Spleen (tissue), 7 donors: ENCODE data around the gene ARL6IP4.

Experiments used
- POLR2A ChIP-seq, 3 donors: fragments of 450-650 bp; IDR thresholded peaks; one replicate each; pipeline ENCODE4 v1.5.1; 2017; ENCODE audit warnings: antibody characterized with exemption in 3 of 3, mild to moderate bottlenecking in 1 of 3
- TF ChIP-seq, protein P1 (sequence below), 11 experiments: fragments of 200-600 bp in 7 of 11; fragments of 450-650 bp in 4 of 11; sonication (generic) in 4 of 11; IDR thresholded peaks in 8 of 11; conservative IDR thresholded peaks in 3 of 11; 1 replicate in 7 of 11; 2 replicates in 4 of 11; pipeline versions ENCODE4 v1.4.0 to v1.8.0; 2016 to 2021; ENCODE audit warnings: antibody characterized with exemption in 11 of 11, inconsistent platforms in 4 of 11, mild to moderate bottlenecking in 1 of 11
- donor health status: DM: no; HTN: no; CAD: no; lungs with moderate emphysema.
- donor health status: DM: no; HTN: no; CAD: no.
- donor health status: DM: no; HTN: no; CAD: no.

DNA sequence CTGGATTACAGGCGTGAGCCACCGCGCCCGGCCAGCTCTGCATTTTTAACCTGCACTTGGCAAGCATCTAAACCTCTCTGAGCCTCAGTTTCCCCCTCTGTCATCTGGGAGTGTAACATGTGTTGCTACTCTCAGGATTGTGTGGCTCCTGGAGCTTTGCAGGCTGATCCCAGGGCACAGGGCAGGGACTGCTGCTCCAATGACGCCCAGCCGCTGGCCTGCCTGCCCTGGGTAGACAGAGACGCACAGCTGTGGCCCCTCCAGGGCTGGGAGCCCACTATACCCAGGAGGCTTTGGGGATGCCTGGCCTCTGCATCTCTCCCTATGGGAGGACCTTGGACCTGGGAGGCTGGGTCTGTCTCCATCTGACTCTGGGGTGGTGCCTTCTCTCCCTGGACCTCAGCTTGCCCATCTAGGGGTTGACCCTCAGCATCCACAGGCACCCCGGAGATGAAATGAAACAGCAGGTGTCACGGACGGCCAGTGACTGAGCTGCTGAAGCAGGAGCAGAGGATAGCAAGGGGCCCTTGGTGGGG lies 13.7 kb downstream of the ARL6IP4 start:
- TF ChIP-seq, protein P1, sequence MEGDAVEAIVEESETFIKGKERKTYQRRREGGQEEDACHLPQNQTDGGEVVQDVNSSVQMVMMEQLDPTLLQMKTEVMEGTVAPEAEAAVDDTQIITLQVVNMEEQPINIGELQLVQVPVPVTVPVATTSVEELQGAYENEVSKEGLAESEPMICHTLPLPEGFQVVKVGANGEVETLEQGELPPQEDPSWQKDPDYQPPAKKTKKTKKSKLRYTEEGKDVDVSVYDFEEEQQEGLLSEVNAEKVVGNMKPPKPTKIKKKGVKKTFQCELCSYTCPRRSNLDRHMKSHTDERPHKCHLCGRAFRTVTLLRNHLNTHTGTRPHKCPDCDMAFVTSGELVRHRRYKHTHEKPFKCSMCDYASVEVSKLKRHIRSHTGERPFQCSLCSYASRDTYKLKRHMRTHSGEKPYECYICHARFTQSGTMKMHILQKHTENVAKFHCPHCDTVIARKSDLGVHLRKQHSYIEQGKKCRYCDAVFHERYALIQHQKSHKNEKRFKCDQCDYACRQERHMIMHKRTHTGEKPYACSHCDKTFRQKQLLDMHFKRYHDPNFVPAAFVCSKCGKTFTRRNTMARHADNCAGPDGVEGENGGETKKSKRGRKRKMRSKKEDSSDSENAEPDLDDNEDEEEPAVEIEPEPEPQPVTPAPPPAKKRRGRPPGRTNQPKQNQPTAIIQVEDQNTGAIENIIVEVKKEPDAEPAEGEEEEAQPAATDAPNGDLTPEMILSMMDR (IDR thresholded peaks at IDR 0.05 in 8 of 11, conservative IDR thresholded peaks at IDR 0.05 in 3 of 11), result no peak
- no peak for TF ChIP-seq POLR2A (IDR thresholded peaks at IDR 0.05)
